ENCODE data around the gene ERMARD.

Gene ERMARD

GRCh38 chr6:169826697-169827096, 75.3 kb downstream of the ERMARD start:
- TF ChIP-seq CTCF (IDR thresholded peaks at IDR 0.05; ENCODE audit: low read depth, low read length, missing control alignments), result no peak
- DNase-seq (ENCODE audit: extremely low read depth, low read depth), result no peak
- no peak overlapping the region for H3K4me3 ChIP-seq (replicated peaks; ENCODE audit: low read depth, low read length)

GRCh38 chr6:169827290-169827717, 75.9 kb downstream of the ERMARD start:
- TF ChIP-seq CTCF (IDR thresholded peaks at IDR 0.05; ENCODE audit: low read depth, low read length, missing control alignments), result no peak
- no peak overlapping the region for H3K4me3 ChIP-seq (replicated peaks; ENCODE audit: low read depth, low read length)
- no peak for DNase-seq (ENCODE audit: extremely low read depth, low read depth)

GRCh38 chr6:169828176-169828575, 76.8 kb downstream of the ERMARD start:
- no peak overlapping the region for H3K4me3 ChIP-seq (replicated peaks; ENCODE audit: low read depth, low read length)
- DNase-seq (ENCODE audit: extremely low read depth, low read depth), result peak; percentile 26
- no peak for TF ChIP-seq CTCF (IDR thresholded peaks at IDR 0.05; ENCODE audit: low read depth, low read length, missing control alignments)

GRCh38 chr6:169829786-169830185, 78.4 kb downstream of the ERMARD start:
- no peak for DNase-seq (ENCODE audit: extremely low read depth, low read depth)
- TF ChIP-seq CTCF (IDR thresholded peaks at IDR 0.05; ENCODE audit: low read depth, low read length, missing control alignments), result no peak
- no peak overlapping the region for H3K4me3 ChIP-seq (replicated peaks; ENCODE audit: low read depth, low read length)

GRCh38 chr6:169830876-169831275, 79.5 kb downstream of the ERMARD start:
- DNase-seq (ENCODE audit: extremely low read depth, low read depth), result no peak
- no peak for TF ChIP-seq CTCF (IDR thresholded peaks at IDR 0.05; ENCODE audit: low read depth, low read length, missing control alignments)
- H3K4me3 ChIP-seq (replicated peaks; ENCODE audit: low read depth, low read length), result no peak overlapping the region
